HG02571 (cell line): ENCODE results near the gene FBXO27.
"Not testable (repeated sequence)": the region's sequence is repeated elsewhere in the genome, so short reads cannot be mapped to it uniquely, and the experiment has no call there.

Source experiments
- ATAC-seq: cut with Tn5 transposase; IDR thresholded peaks from one replicate; pipeline ENCODE4 v1.9.1; 2021; ENCODE audit warnings: mild to moderate bottlenecking, moderate library complexity; ENCODE audit not compliant: unreplicated experiment

FBXO27 gene

DNA sequence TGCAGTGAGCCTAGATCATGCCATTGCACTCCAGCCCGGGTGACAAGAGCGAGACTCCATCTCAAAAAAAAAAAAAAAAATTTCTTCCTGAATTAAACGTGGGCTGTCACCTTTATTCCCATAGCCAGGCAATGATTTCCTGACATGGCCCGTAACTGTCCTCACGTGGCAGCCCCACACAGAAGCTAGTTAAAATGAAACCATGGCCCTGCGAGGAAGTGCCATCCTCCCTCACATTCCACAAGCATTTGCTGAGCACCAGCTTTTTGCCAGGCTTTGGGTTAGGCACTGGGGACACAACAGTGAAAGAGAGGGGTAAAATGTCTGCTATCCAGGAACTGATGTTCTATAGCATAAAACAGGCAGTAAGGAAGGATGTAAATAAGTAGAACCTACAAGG, 13.2 kb upstream of the FBXO27 start:
- no peak for ATAC-seq

DNA sequence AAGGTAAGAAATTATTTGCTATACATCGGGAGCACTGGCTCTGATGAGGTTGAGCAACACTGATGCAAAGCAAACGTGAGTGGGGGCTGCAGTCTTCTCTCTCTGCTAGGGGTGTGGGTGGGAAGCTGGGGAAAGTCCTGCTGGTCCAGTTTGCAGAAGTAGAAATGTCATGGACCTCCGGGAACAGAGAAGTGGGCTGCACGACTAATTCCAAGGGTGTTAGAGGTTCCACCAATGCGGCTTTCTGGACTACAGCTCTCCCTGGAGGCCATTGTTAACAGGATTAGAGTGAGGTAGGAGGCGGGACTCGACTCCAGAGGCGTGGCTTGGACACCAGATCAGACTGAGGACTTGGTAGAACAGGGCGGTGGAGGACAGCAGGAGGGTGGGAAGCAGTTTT, 5.7 kb upstream of the FBXO27 start:
- ATAC-seq = no peak

DNA sequence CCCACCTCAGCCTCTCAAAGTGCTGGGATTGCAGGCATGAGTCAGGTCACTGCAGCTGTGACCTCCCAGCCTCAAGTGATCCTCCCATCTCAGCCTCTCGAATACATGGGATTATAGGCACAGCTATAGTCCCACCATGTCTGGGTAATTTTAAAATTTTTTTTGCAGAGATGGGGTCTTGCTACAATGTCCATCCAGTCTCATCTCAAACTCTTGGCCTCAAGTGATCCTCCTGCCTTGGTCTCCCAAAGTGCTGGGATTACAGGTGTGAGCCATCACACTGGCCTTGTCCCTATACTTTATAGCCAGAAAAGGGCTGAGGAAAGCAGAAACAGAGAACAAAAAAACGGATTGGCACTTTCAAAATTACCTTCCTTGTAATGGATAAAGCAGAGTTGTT, 4.8 kb upstream of the FBXO27 start:
- ATAC-seq = no peak

DNA sequence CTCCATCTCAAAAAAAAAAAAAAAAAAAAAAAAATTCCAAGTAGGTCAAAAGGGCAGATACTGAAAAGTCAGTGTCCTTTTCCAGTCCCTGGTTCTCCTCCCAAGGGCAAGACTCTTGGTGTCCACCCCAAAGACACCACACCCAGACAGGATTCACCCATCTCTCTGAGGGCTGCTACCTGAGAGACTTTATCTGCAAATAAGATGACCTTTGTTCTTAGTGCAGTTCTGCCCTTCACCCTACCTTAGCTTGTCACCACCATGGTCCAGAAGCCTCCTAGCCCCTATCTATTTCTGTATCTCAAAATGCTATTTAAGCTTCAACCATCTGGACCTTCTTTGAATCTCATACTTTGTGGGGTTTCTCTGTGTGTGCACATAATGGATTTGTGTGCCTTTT, 4.2 kb upstream of the FBXO27 start:
- no peak for ATAC-seq

DNA sequence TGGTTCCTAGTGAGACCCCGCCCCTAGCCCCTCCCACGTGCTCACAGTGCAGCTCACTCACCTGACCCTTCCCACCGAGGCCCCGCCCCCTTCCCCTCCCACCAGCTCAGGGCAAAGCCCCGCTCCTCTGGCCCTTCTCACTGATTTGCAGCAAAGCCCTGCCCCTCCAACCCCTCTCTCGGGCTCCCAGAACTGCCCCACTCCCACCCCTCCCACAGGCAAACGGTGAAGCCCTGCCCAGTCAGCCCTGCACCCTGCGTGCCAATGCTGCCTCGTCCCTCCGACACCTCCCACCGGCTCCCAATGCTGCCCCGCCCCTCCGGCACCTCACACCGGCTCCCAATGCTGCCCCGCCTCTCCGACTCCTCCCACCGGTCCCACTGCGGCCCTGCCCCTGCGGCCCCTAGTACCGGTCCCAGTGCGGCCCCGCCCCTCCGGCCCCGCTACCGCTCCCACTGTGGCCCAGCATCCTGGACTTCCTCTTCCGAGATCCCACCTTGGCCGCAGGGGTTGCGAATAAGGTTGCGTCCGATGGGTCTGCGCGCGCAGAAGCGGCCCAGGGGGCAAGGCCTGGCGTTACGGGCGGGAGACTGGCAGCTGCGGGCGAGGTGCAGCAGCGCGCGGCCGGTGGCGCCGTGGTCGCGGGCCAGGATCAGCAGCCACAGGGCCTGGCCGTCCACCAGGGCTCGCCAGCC, 834 bp downstream of the FBXO27 start:
- ATAC-seq = peak; percentile 80

DNA sequence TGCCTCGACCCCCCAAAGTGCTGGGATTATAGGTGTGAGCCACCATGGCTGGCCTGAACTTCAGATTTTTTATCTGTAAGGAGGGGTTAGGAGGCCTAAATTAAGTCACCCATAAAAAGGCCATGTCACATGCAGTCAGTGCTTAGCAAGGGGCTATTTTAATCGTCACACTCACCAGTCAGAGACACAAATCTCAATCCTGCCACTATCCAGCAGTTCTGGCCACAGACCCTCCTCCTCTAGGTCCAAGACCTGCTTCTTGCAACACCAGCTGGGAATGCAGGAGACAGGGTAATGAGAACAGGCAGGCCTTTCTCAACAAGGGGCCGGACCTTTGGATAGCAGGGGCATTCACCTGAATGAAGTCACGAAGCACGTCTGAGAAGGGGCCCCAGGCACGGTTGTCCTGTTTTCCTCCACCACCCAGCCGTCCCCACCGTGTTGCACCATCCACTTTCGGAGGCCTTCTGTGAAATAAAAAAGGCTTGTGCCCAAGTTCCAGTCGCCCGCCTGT, 1.4 kb downstream of the FBXO27 start:
- ATAC-seq = no peak

DNA sequence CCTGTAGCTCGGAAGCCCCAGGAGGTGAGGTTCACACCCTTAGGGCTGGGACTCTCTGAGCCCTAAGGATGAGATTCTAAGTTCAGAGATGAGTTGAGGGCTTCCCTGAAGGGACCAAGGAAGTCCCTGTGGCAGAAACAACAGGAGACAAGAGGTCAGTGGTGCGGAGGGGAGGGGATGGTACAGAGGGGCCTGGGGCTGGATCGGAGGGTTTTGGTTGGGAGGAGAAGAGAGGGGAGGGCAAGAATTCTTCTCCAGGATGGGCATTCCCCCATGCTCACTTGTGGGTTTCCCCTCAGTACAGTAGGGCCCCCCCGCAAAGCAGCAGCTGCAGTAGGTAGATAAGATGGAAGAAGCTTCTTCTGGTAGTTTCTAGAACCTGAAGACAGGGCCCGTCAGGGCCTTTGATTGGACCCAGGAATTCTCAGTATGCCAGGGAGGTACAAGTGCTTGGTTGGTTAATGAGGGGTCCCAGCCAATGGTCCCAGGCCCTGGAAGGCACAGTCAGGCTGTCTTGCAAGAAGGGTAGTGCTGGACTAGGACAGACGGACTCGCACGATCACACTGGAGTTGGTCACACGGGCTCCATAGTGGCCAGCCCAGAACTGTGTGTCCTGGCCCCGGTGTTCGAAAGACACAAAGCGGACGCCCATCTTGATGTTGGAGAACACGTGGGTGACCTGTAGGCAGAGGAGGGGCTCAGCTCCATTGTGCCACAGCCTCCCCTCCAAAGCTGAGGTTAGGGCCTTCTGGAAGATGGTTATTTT, 7.3 kb downstream of the FBXO27 start:
- no peak for ATAC-seq

DNA sequence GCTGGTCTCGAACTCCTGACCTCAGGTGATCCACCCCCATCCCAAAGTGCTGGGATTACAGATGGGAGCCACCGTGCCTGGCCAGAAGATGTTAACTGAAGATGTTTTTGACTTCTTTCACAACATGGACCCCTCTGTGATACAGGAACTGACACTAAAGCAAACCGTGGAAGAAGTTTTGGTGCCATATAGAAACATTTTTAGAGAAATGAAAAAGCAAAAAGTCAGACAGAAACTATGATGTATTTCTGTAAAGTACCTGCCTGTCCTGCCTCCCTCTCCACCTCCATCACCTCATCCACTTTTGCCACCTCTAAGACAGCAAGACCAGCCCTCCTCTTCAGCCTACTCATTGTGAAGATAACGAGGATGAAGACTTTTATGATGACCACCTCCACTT, 11.3 kb downstream of the FBXO27 start:
- ATAC-seq = no peak

DNA sequence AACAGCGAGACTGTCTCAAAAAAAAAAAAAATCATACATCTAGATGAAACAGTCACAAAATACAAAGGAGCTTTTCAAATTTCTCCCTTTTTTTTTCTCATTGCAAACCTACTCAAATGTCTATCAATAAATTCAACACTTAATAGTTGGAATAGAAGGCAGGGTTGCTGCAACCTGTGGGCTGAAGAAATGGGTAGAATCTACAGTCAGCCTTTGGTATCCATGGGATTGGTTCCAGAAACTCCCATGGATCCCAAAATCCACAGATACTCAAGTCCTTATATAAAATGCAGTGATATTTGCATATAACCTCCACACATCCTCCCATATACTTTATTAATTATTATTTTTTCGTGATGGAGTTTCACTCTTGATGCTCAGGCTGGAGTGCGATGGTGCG, 14.7 kb downstream of the FBXO27 start:
- ATAC-seq = no peak

DNA sequence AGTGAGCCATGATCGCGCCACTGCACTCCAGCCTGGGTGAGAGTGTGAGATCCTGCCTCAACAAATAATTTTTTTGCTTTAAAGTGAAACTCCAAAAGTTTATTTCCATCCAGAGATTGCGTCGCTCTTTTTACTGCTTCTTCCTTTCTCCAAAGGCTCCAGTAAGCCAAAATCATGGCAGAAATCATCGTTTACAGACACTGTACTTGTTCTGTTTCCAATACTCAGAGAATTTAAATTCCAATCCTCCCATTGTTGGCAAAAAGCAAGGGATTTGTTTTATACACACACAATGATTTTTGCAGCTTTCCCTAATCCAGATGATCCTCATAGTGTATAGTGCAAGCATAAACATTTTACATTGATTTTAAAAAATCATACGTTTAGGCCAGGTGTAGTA, 15.3 kb downstream of the FBXO27 start:
- no peak for ATAC-seq

DNA sequence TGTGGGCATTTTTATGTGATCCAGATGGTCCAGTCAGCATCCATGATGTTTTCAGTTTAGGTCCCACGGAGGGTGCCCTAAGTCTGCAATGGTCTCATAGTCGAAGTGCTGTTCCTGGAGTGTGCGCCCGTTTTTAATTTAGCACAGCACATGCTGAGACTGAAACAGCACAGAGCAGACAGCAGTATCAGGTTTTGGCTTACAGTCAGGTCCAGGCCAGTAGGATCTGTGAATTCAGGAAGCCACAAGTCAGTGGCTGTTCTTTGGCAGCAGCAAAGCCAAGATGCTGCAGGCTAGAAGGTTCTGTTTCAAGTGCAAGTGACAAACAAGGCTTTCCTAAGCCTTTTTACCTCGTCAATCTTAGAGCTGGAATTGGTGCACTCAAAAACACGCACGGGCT, 18.3 kb downstream of the FBXO27 start:
- no peak for ATAC-seq

DNA sequence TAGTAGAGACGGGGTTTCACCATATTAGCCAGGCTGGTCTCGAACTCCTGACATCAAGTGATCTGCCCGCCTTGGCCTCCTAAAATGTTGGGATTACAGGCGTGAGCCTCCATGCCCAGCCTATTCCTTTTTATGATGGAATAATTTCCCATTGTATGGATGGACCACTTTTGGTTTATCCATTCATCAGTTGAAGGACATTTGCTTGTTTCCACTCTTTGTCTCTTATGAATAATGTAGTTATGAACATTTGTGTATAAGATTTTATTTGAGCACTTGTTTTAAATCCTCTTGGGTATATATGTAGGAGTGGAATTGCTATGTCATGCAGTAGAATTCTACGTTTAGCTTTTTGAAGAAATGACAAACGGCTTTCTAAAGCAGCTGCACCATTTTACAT, 23.3 kb downstream of the FBXO27 start:
- ATAC-seq = no peak

DNA sequence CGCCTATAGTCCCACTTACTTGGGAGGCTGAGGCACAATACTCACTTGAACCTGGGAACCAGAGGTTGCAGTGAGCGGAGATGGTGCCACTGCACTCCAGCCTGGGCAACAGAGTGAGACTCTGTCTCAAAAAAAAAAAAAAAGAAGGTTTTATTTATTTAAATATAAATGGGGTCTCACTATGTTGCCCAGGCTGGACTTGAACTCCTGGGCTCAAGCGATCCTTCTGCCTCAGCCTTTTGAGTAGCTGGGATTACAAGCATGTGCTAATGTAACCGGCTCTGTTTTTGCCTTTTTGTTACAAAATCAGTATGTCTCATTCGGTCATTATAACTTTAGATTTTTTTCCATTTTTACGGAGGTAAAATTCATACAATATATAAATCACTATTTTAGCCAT, 24.2 kb downstream of the FBXO27 start:
- ATAC-seq = no peak

DNA sequence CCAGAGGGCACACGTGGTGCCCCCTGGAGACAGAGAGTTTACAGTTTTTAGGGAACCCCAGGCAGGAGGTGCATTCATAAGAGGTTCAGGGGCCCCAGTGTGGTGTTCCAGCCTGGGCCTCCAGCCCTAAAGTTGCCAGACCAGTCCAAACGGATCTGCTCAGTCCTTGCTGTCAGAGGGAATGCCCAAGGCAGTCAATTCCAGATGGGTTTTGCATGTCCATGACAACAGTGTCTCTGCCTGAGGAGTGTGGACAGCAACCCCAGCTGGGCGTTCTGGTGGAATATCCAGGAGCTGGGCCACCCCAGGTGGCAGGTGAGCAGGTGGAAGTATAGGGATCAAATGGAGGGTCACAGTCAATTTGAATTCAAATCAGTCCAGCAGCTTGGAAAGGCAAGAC, 25.3 kb downstream of the FBXO27 start:
- ATAC-seq = no peak

DNA sequence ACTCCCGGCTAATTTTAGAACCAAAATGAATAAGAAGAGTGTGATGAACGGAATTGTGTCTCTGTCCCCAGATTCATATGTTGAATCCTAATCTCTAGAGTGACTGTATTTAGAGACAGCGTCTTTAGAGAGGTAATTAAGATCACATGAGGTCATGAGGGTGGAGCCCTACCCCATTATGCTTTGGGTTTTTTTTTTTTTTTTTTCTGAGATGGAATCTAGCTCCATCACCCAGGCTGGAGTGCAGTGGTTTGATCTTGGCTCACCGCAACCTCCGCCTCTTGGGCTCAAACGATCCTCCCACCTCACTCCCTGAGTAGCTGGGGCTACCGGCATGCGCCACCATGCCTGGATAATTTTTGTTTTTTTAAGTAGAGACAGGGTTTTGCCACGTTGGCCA, 27.9 kb downstream of the FBXO27 start:
- no peak for ATAC-seq

DNA sequence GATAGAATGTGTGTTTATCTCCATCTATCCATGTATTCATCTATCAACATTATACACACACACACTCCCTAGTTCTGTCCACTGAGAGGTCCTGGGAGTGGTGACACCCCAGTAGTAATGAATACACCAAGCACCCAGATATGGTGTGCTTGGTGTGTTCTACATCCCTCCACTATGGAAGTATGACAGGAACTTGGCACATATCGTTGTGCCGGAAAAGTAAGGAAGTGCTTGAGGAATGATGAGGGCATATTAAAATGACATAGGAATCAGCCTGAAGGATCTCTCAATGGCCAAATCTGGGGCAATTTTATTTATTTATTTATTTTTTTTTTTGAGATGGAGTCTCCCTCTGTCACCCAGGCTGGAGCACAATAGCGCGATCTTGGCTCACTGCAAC, 28.6 kb downstream of the FBXO27 start:
- no peak for ATAC-seq

DNA sequence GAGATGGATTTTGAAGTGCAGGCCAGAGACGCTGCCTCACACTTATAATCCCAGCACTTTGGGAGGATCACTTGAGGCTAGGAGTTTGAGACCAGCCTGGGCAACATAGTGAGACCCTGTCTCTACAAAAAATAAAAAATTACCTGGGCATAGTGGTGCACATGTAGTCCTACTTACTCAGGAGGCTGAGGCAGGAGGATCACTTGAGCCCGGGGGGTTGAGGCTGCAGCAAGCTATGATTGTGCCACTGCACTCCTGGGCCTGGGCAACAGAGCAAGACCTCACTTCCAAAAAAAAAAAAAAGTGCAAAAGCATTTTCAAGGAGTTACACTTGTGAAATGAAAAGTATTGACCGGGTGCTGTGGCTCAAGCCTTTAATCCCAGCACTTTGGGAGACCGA, 29.2 kb downstream of the FBXO27 start:
- no peak for ATAC-seq

DNA sequence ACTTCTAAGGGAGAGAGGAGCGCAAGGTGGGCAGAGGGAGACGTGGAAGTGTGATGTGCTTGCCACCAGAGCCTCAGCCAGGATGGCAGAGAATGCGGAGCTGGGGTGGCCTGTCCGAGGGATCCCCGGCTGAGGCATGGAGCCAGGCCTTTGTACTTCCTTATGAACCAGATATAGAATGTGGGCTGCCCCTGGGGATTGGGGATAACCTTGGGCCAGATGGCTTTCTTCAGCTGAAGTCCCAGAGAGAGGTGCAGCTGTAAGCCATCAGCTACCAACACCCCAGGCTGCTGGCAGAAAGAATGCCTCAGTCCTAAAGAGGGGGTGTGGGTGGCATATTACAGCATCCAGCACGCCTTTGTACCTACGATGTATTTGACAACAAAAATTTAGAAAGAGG, 31.3 kb downstream of the FBXO27 start:
- no peak for ATAC-seq

DNA sequence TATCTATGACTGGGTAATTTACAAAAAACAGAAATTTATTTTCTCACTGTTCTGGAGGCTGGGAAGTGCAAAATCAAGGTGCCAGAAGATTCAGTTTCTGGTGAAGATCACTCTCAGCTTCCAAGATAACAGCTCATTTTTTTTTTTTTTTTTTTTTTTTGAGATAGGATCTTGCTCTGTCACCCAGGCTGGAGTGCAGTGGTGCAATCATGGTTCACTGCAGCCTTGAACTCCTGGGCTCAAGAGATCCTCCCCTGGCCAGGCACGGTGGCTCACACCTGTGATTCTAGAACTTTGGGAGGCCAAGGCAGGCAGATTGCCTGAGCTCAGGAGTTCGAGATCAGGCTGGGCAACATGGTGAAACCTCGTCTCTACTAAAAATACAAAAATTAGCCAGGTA, 34.8 kb downstream of the FBXO27 start:
- not testable (repeated sequence) for ATAC-seq

DNA sequence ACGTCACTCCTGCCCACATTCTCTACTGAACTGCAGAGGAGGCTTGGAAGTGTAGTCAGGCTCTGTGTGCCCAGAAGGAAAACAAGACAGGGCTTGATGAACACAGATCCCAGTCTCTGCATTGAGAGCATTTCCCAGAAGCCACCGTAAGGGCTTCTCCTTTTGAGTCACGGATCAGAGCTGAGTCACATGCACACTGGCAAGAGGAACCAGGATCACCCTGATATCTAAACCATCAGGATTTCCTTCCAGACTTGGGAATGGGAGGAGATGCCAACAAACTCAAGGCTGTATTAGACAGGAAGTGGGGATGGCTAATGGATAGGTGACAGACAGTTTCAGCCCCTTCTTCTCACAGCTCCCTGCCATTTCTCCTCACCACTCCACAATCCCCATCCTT, 39.1 kb downstream of the FBXO27 start:
- ATAC-seq = no peak

DNA sequence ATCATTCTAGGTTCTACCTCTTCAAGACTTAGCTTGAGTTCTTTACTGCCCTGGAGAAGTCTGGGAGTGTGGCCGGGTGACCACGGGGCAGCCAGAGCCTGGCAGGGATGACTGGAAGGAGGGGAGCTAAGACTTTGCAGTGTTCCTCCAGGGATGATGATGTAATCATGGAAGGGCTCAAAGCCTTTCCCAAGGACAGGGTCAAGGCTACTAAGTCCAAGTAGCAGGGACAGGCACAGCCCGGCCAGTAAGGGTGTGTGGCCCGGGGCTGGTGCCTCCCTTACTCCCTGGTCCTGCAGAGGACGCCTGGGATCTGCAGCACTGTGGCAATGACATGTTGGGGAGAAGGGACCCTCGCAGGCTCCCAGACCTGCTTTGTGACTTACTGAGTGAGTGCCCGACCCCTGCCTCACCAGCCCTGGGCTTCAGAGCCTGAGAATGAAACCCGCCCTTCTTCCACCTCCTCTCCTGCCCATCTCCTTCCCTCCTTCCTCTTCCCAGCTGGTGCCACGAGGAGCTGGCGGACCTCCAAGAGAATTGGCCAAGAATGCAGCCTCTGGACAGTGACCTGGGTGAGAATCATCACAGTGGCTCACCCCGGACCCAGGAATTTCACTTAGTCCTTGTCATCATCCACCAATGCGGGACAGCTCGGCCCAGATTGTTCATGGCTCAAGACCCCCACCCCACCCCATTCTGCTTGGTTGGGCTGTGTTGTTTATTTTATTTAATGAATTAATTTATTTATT, 41.2 kb downstream of the FBXO27 start:
- ATAC-seq = no peak

DNA sequence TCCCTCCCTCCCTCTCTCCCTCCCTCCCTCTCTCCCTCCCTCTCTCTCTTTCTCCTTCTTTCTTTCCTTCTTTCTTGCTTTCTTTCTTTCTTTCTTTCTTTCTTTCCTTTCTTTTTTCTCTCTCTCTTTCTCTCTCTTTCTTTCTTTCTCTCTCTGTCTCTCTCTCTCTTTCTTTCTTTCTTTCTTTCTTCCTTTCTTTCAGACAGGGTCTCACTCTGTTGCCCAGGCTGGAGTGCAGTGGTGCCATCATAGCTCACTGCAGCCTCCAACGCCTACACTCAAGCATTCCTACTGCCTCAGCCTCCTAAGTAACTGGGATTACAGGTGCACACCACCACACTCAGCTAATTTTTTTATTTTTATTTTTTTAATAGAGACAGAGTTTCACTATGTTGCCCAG, 42.7 kb downstream of the FBXO27 start:
- not testable (repeated sequence) for ATAC-seq
